Stimulated activated memory B cell treated with anti-CD40 and anti-IgM and Interleukin-4, amounts not matched to agents 10 μg/mL and 1 μg/mL and 100 μg/mL, for 72 hours (primary cell): ENCODE measurements around the gene KRT14.
A peak's percentile ranks its signal among the peaks of the same experiment; 100 is the strongest.
"Not testable (repeated sequence)": the region's sequence is repeated elsewhere in the genome, so short reads cannot be mapped to it uniquely, and the experiment has no call there.

ENCODE experiments used
- ATAC-seq: fragments of 150-1000 bp; cut with Tn5 transposase; 2 replicates; pipeline ENCODE4 v1.10.0; 2021
- H3K27ac Mint-ChIP-seq: one replicate; pipeline ENCODE4 v1.8.0; 2022; ENCODE audit warnings: mild to moderate bottlenecking, mixed read lengths
- H3K27me3 Mint-ChIP-seq: one replicate; pipeline ENCODE4 v1.8.0; 2022; ENCODE audit warnings: mixed read lengths
- H3K36me3 Mint-ChIP-seq: one replicate; pipeline ENCODE4 v1.8.0; 2022; ENCODE audit warnings: mixed read lengths
- H3K4me1 Mint-ChIP-seq: one replicate; pipeline ENCODE4 v1.8.0; 2022; ENCODE audit warnings: mixed read lengths
- H3K4me3 Mint-ChIP-seq: one replicate; pipeline ENCODE4 v1.8.0; 2022; ENCODE audit warnings: mild to moderate bottlenecking, moderate library complexity, mixed read lengths
- H3K9me3 Mint-ChIP-seq: one replicate; pipeline ENCODE4 v1.8.0; 2022; ENCODE audit warnings: mixed read lengths

The KRT14 gene

GRCh38 chr17:41593306-41593981 is 6.7 kb upstream of the KRT14 start:
- H3K27ac Mint-ChIP-seq: no peak overlapping the region
- peaks cover 4% of the 10 kb centered on the region for H3K9me3 Mint-ChIP-seq
- no peak for ATAC-seq
- no peaks in the 10 kb centered on the region for H3K36me3 Mint-ChIP-seq
- peaks cover 47% of the 10 kb centered on the region for H3K27me3 Mint-ChIP-seq
- no peaks in the 10 kb centered on the region for H3K4me1 Mint-ChIP-seq
- H3K4me3 Mint-ChIP-seq: no peak overlapping the region

DNA sequence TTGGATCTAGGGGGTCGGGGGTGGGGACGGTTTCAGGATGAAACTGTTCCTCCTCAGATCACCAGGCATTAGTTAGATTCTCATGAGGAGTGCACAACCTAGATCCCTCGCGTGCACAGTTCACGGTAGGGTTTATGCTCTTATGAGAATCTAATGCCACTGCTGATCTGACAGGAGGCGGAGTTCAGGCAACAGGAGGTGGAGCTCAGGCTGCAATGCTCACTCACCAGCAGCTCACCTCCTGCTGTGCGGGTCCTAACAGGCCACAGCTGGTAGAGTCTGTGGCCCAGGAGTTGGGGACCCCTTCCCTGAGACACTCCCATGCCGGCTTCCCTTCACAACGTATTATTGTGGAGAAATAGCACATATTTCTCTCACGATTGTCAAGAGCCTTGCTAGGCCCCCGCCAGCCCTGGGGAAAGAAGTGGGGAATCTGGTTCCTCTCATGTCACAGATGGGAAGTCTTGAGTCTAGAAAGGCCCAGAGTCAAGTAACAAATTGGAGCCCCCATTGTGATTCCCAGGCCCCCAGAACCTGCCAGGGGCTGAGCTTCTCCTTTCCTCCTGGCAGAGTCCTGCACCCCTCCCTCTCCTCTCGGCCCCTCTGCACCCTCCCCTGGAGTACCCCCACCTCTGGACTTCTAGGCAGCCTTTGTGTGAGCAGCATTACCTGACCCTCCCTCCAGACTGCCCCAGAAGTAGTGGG is 6.1 kb upstream of the KRT14 start:
- H3K4me3 Mint-ChIP-seq: no peak overlapping the region
- no peak overlapping the region for H3K27ac Mint-ChIP-seq
- H3K9me3 Mint-ChIP-seq: peaks cover under 1% of the 10 kb centered on the region
- H3K36me3 Mint-ChIP-seq: no peaks in the 10 kb centered on the region
- no peaks in the 10 kb centered on the region for H3K4me1 Mint-ChIP-seq
- no peak for ATAC-seq
- H3K27me3 Mint-ChIP-seq: peaks cover 48% of the 10 kb centered on the region

- peaks cover 56% of the 10 kb centered on the region for H3K27me3 Mint-ChIP-seq
- no peaks in the 10 kb centered on the region for H3K36me3 Mint-ChIP-seq
- no peaks in the 10 kb centered on the region for H3K4me1 Mint-ChIP-seq
- H3K27ac Mint-ChIP-seq: no peak overlapping the region
- no peak overlapping the region for H3K4me3 Mint-ChIP-seq
- no peaks in the 10 kb centered on the region for H3K9me3 Mint-ChIP-seq
- no peak for ATAC-seq
Observed at GRCh38 chr17:41589301-41589700, 2.6 kb upstream of the KRT14 start.

DNA sequence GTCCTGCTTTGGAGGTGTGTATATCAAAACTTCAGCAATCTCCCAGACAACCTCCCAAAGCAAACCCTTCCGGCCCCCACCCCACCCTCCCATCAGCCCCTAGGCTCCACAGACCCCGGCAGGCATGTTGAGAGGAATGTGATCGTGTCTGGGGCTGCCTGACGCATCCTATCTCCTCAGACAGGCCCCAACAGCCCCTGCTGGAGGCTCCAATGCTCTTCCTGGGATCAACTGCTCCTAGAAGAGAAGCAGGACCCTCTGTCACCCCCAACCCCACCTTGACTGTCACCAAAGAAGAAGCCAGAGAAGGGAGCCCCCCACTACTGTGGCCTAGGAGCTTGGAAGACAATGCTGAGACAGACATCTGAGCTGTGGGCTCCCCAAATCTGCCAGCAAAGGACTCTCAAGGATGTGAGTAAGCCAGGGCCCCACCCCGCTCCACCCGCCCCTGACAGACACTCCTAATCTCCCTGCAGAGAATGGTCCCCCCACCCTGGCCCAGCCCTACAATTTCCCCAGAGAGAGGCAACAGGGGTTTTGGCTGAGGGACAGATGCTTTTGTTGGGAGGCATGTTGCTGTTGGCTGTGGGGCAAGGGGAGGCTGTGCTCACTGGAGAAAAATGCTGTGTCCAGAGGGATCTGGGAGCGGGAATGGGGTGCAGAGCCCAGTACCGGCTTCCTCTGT is 1.6 kb upstream of the KRT14 start:
- no peaks in the 10 kb centered on the region for H3K4me1 Mint-ChIP-seq

GRCh38 chr17:41585301-41586056 is 1.2 kb downstream of the KRT14 start:
- Mint-ChIP-seq H3K4me3 (no peak overlapping the region), H3K27me3 (peaks cover 80% of the 10 kb centered on the region), H3K4me1 (no peaks in the 10 kb centered on the region), H3K9me3 (no peaks in the 10 kb centered on the region), H3K36me3 (no peaks in the 10 kb centered on the region), H3K27ac (no peak overlapping the region)
- no peak for ATAC-seq

More for the DNA sequence above, 1.6 kb upstream of the KRT14 start:
- Mint-ChIP-seq H3K4me3 (no peak overlapping the region), H3K27ac (no peak overlapping the region), H3K9me3 (no peaks in the 10 kb centered on the region), H3K36me3 (no peaks in the 10 kb centered on the region), H3K27me3 (peaks cover 61% of the 10 kb centered on the region)
- no peak for ATAC-seq

DNA sequence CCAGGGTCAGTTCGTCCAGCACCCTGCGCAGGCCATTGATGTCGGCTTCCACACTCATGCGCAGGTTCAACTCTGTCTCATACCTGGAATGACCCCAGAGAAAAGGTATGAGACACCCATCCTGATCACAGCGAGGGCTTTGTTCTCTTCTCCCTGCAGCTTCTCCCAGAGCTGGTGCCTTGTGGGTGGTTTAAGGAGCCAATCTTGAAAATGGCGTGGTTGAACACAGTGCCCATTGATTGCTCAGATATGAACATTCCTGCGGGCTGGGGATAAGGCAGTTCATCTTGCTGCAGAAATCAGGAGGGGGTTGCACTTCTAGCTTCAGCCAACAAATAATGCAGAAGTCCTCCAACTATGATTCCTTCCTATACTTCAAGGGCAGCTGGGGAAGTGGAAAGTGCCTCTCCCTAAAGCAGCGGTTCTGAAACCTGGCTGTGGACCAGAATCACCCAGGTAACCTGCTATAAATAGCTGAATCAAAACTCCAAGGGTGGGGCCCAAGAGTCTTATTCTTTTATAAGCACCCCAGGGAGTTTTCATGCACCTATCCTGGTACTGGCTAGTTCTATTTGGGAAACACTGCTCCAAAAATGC is 2.3 kb downstream of the KRT14 start:
- not testable (repeated sequence) for H3K4me1 Mint-ChIP-seq, ATAC-seq, H3K27ac Mint-ChIP-seq, H3K4me3 Mint-ChIP-seq, H3K36me3 Mint-ChIP-seq, H3K9me3 Mint-ChIP-seq
- H3K27me3 Mint-ChIP-seq: peaks cover 85% of the 10 kb centered on the region

DNA sequence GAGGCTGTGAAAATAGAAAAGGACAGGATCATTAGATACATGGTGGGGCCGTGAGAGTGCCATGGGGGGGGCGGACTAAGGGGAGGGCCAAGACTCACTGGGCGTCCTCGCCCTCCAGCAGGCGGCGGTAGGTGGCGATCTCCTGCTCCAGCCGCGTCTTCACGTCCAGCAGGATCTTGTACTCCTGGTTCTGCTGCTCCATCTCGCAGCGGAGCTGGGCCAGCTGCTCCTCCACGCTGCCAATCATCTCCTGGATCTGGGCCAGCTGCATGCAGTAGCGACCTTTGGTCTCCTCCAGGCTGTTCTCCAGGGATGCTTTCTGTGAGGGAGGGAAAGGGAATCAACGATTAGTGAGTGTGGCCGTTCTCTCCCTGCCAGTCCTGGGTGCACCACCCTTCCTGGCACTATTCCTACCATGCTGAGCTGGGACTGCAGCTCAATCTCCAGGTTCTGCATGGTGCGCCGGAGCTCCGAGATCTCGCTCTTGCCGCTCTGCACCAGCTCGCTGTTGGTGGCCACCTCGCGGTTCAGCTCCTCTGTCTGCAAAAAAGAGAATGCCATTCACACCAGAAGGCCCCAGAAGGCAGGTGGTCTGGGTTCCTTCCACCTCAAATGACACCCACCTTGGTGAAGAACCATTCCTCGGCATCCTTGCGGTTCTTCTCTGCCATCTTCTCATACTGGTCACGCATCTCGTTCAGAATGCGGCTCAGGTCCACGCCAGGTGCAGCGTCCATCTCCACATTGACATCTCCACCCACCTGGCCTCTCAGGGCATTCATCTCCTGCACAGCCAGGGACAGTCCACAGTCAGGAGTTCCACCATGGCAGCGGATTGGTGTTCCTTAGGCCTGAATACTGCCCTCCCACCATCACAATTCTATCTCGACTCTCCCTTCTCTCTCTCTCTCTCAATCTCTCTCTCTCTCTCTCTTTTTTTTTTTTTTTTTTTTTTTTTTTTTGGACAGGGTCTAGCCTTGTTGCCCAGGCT is 3.3 kb downstream of the KRT14 start:
- H3K4me3 Mint-ChIP-seq: no peak overlapping the region
- H3K4me1 Mint-ChIP-seq: no peaks in the 10 kb centered on the region
- peaks cover 84% of the 10 kb centered on the region for H3K27me3 Mint-ChIP-seq
- no peaks in the 10 kb centered on the region for H3K36me3 Mint-ChIP-seq
- no peaks in the 10 kb centered on the region for H3K9me3 Mint-ChIP-seq
- ATAC-seq: no peak
- H3K27ac Mint-ChIP-seq: no peak overlapping the region

DNA sequence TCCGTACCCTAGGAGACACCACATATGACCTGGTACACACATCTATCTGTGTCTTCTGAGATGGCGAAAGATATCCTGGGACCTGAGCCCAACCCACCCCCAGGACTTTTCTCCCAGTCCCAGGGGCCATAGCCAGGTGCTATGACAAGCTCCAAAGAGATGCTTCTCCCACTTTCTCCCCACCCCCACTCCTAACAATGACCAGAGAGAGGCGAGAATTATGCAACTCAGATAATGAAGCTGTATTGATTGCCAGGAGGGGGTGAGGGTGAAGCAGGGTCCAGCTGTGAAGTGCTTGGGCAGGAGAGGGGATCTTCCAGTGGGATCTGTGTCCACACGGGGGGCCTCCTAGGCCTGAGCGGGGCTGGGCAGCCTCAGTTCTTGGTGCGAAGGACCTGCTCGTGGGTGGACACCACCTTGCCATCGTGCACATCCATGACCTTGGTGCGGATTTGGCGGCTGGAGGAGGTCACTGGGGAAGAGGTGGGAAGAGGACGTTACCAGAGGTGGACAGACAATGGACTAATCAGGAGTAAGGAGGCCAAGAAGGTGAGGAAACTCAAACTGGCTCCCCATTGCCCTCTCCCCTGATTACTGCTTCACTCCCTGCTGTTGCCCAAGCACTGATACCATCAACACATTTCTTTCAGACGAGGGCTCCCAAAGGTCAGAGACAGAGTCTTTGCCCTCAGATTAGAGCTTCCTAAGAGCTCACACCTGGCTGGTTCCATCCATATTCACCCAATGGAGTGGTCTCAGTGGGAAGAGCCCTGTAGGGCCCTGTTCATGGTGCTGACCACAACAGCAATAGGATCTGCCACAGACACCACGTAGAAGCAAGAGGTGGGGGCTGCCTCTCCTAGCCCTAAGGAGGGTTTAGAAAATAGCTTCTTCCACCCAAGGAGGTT is 4.4 kb downstream of the KRT14 start:
- ATAC-seq, H3K4me1 Mint-ChIP-seq, H3K27ac Mint-ChIP-seq, H3K36me3 Mint-ChIP-seq, H3K4me3 Mint-ChIP-seq, H3K9me3 Mint-ChIP-seq: not testable (repeated sequence)
- peaks cover 92% of the 10 kb centered on the region for H3K27me3 Mint-ChIP-seq

GRCh38 chr17:41581366-41582060 is 5.2 kb downstream of the KRT14 start:
- H3K36me3 Mint-ChIP-seq: no peaks in the 10 kb centered on the region
- no peaks in the 10 kb centered on the region for H3K9me3 Mint-ChIP-seq
- H3K4me1 Mint-ChIP-seq: no peaks in the 10 kb centered on the region
- no peak for ATAC-seq
- peaks cover 92% of the 10 kb centered on the region for H3K27me3 Mint-ChIP-seq
- H3K4me3 Mint-ChIP-seq: no peak overlapping the region
- no peak overlapping the region for H3K27ac Mint-ChIP-seq

DNA sequence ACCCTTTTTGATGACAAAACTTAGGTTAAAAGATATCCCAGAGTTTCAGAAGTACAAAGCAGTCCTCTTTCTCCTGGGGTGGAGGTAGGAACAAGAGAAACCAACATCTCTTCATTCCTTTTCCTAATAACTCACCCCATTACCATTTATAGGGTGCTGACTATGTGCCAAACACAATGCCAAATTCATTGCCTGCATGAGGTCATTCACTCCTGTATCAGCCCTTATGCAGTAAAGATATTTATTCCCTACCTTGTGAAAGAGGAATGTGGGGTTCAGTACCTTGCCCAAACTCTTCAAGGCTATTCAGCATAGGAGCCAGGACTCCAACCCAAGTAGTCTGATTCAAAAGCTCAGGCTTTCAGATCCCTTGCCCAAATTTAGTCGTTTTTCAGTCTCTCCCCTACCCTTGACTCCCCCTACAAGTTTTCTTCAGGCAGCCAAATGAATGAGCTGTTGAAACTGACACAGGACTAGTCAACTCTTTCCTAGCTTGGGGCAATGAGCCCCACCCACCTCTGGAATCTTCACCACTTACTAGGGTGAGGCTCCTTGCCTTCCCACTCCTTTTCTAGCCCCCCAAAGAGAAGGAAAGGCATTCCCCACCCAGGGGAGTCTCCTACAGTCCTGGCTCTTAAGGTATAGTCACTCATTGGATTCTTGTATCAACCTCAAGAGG is 5.9 kb downstream of the KRT14 start:
- H3K27me3 Mint-ChIP-seq: peaks cover 91% of the 10 kb centered on the region
- H3K27ac Mint-ChIP-seq: no peak overlapping the region
- no peaks in the 10 kb centered on the region for H3K9me3 Mint-ChIP-seq
- no peak for ATAC-seq
- no peak overlapping the region for H3K4me3 Mint-ChIP-seq
- H3K36me3 Mint-ChIP-seq: no peaks in the 10 kb centered on the region
- H3K4me1 Mint-ChIP-seq: no peaks in the 10 kb centered on the region

DNA sequence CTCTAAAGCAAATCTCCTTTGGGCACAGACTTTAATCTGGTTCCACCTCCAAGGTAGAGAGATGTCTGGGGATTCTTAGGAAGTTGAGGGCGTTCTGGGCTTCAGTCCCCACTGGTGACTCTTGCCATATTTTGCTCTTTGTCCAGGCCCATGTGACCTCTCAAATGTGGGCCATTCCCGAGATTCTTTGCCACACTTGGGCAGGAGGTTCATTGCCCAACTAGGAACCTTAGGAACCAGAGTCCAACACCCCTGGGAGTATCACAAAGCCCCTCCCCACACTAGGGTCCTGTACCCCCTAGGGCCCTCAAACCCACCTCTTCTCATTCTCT is 6.5 kb downstream of the KRT14 start:
- no peak overlapping the region for H3K4me3 Mint-ChIP-seq
- H3K9me3 Mint-ChIP-seq: no peaks in the 10 kb centered on the region
- H3K4me1 Mint-ChIP-seq: no peaks in the 10 kb centered on the region
- H3K27ac Mint-ChIP-seq: no peak overlapping the region
- ATAC-seq: no peak
- H3K27me3 Mint-ChIP-seq: peaks cover 85% of the 10 kb centered on the region
- H3K36me3 Mint-ChIP-seq: no peaks in the 10 kb centered on the region

DNA sequence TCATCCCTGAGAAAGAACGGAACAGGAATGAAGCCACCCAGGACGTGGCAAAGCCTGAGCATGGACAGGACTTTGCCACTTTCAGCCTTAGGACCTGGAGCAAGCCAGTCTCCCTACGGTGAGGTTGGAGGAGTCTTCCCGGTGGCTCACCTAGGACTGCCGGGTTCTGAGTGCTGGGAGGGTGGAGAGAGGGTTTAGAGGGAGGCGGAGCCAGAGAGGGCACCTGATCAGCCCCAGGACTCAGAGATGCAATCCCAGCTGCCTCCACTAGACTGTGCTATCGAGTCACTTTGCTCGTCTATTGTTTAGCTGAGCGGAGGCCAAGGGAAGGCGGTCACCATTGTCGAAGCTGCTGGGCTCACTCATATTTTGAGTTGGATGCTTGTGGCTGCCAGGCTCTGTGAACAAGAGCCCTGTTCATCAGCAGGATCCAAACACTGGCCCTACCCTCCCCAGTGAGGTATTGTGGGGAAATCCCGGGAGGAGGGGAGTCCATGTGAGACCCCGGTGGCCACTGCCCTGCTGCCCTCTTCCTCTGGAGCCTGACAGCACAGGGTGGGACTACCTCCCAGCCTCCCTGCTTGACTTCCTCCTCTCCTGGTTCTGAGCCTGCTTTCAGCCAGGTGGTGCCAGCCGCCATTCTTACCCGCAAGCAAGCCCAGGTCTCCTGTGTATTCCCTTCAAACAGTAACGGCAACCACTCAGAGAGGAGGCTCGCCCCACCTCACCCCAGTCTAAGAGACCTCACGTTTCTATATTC is 7.0 kb downstream of the KRT14 start:
- no peak overlapping the region for H3K27ac Mint-ChIP-seq
- peaks cover 83% of the 10 kb centered on the region for H3K27me3 Mint-ChIP-seq
- H3K4me3 Mint-ChIP-seq: no peak overlapping the region
- H3K36me3 Mint-ChIP-seq: no peaks in the 10 kb centered on the region
- H3K9me3 Mint-ChIP-seq: no peaks in the 10 kb centered on the region
- peak; percentile 46 for ATAC-seq
- H3K4me1 Mint-ChIP-seq: no peaks in the 10 kb centered on the region
